GM13976 (cell line): Measurements from ENCODE around the gene ACTN2.

Source experiments
- DNase-seq: peaks from one replicate; pipeline ENCODE4 v3.0.0; 2012; ENCODE audit warnings: low spot score
- in situ Hi-C: fragments of 300-500 bp; cut with MboI; formaldehyde crosslinking; loops from one replicate; pipeline ENCODE4 v1.12.0; 2022; ENCODE audit warnings: low sequenced_read_pairs, mixed read lengths, inconsistent platforms; ENCODE audit not compliant: unreplicated experiment
- TF ChIP-seq, protein P1 (sequence below): IDR thresholded peaks from 2 replicates; pipeline ENCODE4 v1.5.1; 2012; ENCODE audit warnings: borderline replicate concordance, mild to moderate bottlenecking; ENCODE audit not compliant: insufficient read depth; ENCODE audit errors: extremely low read depth, missing control alignments, control extremely low read depth

The ACTN2 gene

DNA sequence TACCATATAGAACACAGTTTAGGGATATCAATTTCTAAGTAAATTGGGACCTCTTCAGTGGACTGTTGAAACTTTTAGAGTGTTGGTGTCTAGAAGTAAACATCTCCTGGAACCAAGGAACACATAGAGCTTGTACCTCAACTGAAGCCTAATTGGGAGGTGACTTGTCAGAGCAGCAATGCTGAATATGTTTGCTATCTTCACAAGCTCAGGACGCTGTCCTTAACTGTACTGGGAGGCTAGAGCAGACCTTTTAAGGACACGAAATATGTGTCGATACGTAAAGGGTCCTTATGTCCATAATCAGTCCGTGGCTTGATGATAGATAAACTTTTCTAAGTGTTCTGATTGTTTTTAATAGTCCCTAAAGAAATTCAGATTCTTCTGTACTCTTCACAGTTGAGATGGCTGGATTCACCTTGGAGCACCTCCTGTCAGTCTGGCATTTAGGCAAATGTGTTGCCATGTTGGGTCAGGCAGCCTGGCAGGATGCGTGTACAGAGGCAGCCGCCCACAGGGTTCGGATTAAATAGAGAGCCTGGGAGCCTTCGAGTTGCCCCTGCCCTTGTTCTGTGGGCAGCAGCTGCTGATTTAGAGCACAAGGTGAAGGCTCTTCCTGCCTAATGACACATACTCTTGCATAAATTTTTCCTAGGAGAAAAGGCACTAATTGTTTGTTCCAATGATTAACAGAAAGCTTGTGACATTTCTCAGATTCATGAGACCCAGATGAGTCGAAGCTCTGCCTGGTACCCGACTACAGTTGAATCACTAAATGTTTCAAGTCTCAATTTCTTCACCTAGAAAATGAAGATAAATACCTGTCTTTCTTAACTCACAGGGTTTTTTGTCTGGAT is 3.6 kb downstream of the ACTN2 start:
- in situ Hi-C loops: no loop called here
- DNase-seq: no peak
- TF ChIP-seq, protein P1, sequence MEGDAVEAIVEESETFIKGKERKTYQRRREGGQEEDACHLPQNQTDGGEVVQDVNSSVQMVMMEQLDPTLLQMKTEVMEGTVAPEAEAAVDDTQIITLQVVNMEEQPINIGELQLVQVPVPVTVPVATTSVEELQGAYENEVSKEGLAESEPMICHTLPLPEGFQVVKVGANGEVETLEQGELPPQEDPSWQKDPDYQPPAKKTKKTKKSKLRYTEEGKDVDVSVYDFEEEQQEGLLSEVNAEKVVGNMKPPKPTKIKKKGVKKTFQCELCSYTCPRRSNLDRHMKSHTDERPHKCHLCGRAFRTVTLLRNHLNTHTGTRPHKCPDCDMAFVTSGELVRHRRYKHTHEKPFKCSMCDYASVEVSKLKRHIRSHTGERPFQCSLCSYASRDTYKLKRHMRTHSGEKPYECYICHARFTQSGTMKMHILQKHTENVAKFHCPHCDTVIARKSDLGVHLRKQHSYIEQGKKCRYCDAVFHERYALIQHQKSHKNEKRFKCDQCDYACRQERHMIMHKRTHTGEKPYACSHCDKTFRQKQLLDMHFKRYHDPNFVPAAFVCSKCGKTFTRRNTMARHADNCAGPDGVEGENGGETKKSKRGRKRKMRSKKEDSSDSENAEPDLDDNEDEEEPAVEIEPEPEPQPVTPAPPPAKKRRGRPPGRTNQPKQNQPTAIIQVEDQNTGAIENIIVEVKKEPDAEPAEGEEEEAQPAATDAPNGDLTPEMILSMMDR: no peak

DNA sequence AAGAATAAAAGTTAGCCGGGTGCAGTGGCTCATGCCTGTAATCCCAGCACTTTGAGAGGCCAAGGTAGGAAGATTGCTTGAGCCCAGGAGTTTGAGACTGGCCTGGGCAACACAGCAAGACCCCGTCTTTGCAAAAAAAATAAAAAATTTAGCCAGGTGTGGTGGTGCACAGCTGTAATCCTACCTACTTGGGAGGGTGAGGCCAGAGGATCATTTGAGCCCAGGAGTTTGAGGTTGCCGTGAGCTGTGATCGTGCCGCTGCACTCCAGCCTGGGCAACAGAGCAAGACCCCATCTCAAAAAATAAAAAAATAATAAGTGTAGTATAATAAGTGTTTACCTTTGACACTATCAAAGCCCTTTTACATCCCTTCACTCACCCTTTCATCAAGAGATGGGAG is 5.0 kb downstream of the ACTN2 start:
- TF ChIP-seq, protein P1: no peak
- in situ Hi-C loops: no loop called here
- no peak for DNase-seq

DNA sequence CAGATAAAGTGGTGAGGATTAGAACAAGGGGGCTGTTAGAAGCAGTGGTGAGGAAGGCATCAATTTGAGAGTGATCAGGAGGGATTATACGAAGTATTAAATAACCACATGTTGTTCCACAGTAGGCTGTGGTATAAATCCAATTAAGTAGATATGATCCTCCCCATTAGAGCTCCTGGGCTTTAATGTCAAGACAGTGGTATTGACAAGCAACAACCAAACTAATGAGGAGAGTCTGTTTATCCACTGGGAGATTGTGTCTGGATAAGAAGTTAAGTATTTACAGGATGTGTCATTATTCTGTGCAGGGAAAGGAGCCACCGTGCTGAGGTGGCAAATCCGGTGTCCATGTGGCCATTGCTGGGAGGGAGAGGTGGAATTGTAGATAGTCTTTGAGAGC is 5.8 kb downstream of the ACTN2 start:
- in situ Hi-C loops: no loop called here
- DNase-seq: no peak
- TF ChIP-seq, protein P1: no peak

DNA sequence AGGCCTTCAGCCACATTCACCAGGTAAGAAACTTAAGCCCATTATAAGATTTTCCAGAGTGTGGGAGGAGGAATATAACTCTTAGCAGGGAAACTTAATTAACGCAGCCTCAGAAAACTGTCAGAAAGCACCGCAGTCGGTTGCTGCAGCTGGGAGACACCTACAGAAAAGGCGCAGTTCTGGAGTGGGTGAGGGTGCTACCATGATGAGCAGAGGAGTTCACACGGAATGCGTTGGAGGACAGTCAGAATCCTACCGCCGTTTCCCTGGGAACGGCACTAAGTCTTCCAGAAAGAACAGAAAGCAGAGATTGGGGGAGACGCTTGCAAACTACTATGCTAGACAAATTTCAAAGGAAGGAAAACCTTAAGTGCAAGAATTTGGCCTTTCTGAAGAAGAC is 6.4 kb downstream of the ACTN2 start:
- in situ Hi-C loops: no loop called here
- TF ChIP-seq, protein P1: no peak

DNA sequence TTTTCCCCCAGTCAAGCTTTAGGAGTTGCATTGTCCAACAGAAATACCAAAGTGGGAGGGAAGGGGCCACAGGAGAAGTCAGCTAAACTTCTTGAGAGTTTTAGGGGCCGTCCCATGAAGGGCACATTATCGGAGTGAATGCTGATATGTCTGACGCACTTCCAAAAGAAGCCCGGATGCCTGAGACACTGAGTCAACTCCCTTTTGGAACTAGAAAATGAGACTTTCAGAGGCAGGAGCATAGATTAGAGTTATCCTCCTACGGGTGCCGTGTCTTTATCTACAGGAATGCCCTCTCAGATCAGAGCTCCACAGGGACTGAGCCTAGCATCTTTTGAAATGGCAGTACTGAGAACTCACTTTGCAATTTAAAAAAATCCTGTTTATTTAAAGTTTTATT is 13.1 kb downstream of the ACTN2 start:
- TF ChIP-seq, protein P1: no peak
- in situ Hi-C loops: no loop called here
- DNase-seq: no peak

More for the DNA sequence above, 6.4 kb downstream of the ACTN2 start:
- no peak for DNase-seq

DNA sequence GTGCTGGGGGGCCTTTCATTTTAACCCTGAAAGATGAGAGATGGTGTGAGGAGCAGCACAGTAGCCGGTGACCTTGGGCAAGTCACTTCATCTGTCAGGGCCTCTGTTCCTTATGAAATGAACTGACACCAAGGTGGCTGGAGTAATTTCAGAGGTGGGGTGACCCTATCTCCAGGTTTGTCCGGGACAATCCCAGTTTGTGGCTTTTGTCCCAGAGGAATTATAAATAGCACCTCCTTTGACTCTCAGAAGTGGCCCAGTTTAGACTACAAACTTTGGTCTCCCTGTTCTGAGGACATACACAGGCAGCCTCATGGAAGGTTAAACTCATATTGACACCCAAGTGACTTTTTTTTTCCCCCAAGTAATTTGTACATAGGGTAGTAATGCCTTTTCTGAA is 14.6 kb downstream of the ACTN2 start:
- TF ChIP-seq, protein P1: no peak
- no peak for DNase-seq
- in situ Hi-C loops: no loop called here

DNA sequence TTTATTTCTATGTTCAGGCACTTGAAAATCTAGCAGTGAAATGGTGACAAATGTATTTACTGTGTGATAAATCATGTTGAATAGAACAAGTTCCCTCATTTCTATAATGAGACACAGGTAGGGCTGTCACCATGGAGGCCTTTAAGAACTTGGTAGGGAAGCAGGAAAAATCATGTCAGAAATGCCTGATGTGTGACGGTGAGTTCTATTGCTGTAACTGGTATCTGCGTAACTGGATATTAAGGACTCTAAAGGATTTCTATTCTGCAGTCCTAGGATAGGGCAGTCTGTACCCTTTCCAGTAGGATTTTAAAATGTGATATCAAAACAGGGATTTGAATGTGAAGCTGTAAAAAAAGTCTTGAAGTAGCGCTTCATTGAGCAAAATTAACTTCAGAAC is 15.5 kb downstream of the ACTN2 start:
- TF ChIP-seq, protein P1: no peak
- in situ Hi-C loops: no loop called here
- DNase-seq: no peak
